ENCODE results near the gene TSPEAR. TPM values are rescaled to one million over a fixed set of nuclear protein-coding genes. Genes with fewer than 3 reads are reported as not detected.

The TSPEAR gene
- total and polyA plus RNA-seq, 9 of the 15 experiments (the other 6 are each of a cell fraction or from before 2014, with no cell fraction given), result not detected

GRCh38 chr21:44527983-44528633 is 183.3 kb downstream of the TSPEAR start:
- Histone ChIP-seq H4K20me1 (replicated peaks; ENCODE audit: control insufficient read depth, insufficient read depth, low read length) (peaks cover 18% of the 10 kb centered on the region; the same call in 1 of the 2 replicates), H3K9ac (ENCODE audit: insufficient read depth in 1 of 2, low read depth in 2 of 2, low read length in 2 of 2) (no peak overlapping the region), H2AFZ (ENCODE audit: low read depth, low read length) (no peak overlapping the region), H3K4me3 (no peak overlapping the region), H3K9me1 (ENCODE audit: control insufficient read depth, insufficient read depth, low read length) (no peaks in the 10 kb centered on the region), H3K4me1 (replicated peaks in 1 of 2; ENCODE audit: control insufficient read depth in 2 of 2, insufficient read depth in 2 of 2, low read length in 2 of 2) (peaks cover 0 to 9% of the 10 kb centered on the region in 2 experiments; a peak in 1 of 5 replicates), H3K4me2 (ENCODE audit: insufficient read depth, low read length) (no peak overlapping the region), H3K27me3 (ENCODE audit: control insufficient read depth in 2 of 2, insufficient read depth in 2 of 2, low read length in 2 of 2) (peaks cover 44 to 80% of the 10 kb centered on the region in 2 experiments), H3K9me3 (replicated peaks; ENCODE audit: control insufficient read depth, insufficient read depth, low read depth, low read length) (peaks cover 21% of the 10 kb centered on the region; the same call in 1 of the 2 replicates), H3K36me3 (ENCODE audit: control insufficient read depth, insufficient read depth, low read length) (no peaks in the 10 kb centered on the region), H3K27ac (ENCODE audit: extremely low read depth, low read depth, low read length) (no peak overlapping the region), H3K79me2 (ENCODE audit: control insufficient read depth, insufficient read depth, low read length) (no peaks in the 10 kb centered on the region)
- CTCF ChIA-PET (ENCODE audit: low intra/inter-chr PET ratio), result no interaction called here
- WGBS (ENCODE audit: insufficient coverage, low coverage, missing lambda C conversion rate), result under 1% methylated on average over 18 of the region's 18 CpGs
- intact Hi-C loops (cut with micrococcal nuclease), result no loop called here
- TF ChIP-seq ZNF175 (CRISPR knock-in tag; IDR thresholded peaks at IDR 0.05; ENCODE audit: low read depth) (no peak), POLR2G (IDR thresholded peaks at IDR 0.05; ENCODE audit: low read depth, low read length) (no peak), TFAP4 (CRISPR knock-in tag; IDR thresholded peaks at IDR 0.05; ENCODE audit: borderline replicate concordance) (no peak), THAP12 (CRISPR knock-in tag; IDR thresholded peaks at IDR 0.05) (no peak), ATF7 (IDR thresholded peaks at IDR 0.05) (no peak), ETV1 (tag; conservative IDR thresholded peaks at IDR 0.05; ENCODE audit: low read depth) (no peak), HLTF (IDR thresholded peaks at IDR 0.05) (no peak)
- ATAC-seq (no peak), DNase-seq (ENCODE audit: extremely low read depth in 1 of 4, low spot score in 3 of 4) (no peak), FAIRE-seq (no peak)
- POLR2A ChIA-PET, result no interaction called here
- in situ Hi-C loops (cut with MboI), result no loop called here
- BruUV-seq (replicated peaks), result no TSS peak
